PFSK-1 (cell line): ENCODE results near the gene DAPL1.

ENCODE experiments used
- POLR2AphosphoS5 ChIP-seq: IDR thresholded peaks from 2 replicates; pipeline ENCODE4 v1.6.1; 2012; ENCODE audit warnings: low read depth, mild to moderate bottlenecking, control low read depth, low read length, moderate library complexity
- SIN3A ChIP-seq: IDR thresholded peaks from 2 replicates; pipeline ENCODE4 v1.6.1; 2012; ENCODE audit warnings: mild to moderate bottlenecking, low read length, moderate library complexity, borderline replicate concordance; ENCODE audit not compliant: insufficient read depth
- TAF1 ChIP-seq: IDR thresholded peaks from 2 replicates; pipeline ENCODE4 v1.6.1; 2012; ENCODE audit warnings: low read length, control low read depth, borderline replicate concordance; ENCODE audit not compliant: insufficient read depth

DNA sequence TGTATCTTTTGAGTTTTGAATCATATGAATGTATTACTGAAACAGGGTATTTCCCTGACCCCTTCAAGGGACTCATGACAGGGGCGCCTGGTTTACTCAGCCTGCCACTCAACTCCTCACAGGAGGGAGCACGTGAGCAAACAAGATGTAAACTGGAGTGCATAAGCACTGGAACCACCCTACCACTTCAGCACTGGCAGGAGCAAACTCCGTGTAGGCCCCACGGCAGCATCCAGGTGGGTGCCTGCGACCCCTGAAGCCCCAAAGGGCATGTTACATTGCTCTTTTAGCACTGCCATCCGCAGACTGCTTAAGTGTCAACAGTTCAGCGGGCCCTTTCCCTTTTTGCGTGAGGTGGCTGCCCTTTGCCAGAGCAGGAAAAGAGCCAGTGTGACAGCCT is 8.2 kb upstream of the DAPL1 start:
- TF ChIP-seq TAF1, result no peak
- TF ChIP-seq POLR2AphosphoS5, result no peak
- no peak for TF ChIP-seq SIN3A
